GM12892 (cell line): ENCODE data around the gene LAMA2.

Experiments used
- DNase-seq: peaks from one replicate; pipeline ENCODE4 v3.0.0; 2011; ENCODE audit not compliant: insufficient read length
- FAIRE-seq: peaks from 2 replicates; lab custom pipeline; 2011; peaks lifted over from hg19 to GRCh38; lab: Jason Lieb, UNC
- POLR2A ChIP-seq: IDR thresholded peaks from 2 replicates; pipeline ENCODE4 v1.6.1; 2011; ENCODE audit warnings: low read depth, low read length, control low read depth
- POLR2AphosphoS5 ChIP-seq: IDR thresholded peaks from 2 replicates; pipeline ENCODE4 v1.6.1; 2011; ENCODE audit warnings: low read depth, low read length, control low read depth
- TAF1 ChIP-seq: IDR thresholded peaks from 2 replicates; pipeline ENCODE4 v1.6.1; 2011; ENCODE audit warnings: low read depth, mild to moderate bottlenecking, control low read depth, low read length, borderline replicate concordance

Gene LAMA2

DNA sequence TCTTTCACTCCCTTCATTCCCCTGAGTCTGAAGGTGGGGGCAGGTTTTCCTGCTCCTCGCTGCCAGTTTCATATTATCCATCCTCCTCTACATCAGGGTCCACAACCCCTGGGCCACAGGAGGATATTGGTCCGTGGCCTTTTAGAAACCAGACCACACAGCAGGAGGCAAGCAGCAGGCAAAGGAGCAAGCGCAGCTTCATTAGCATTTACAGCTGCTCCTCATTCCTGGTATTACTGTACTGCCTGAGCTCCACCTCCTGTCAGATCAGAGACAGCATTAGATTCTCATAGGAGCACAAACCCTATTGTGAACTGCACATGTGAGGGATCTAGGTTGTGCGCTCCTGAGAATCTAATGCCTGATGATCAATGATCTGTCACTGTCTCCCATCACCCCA lies 446.7 kb downstream of the LAMA2 start:
- FAIRE-seq = no peak
- TF ChIP-seq POLR2A (no peak), TAF1 (no peak), POLR2AphosphoS5 (no peak)
- no peak for DNase-seq

DNA sequence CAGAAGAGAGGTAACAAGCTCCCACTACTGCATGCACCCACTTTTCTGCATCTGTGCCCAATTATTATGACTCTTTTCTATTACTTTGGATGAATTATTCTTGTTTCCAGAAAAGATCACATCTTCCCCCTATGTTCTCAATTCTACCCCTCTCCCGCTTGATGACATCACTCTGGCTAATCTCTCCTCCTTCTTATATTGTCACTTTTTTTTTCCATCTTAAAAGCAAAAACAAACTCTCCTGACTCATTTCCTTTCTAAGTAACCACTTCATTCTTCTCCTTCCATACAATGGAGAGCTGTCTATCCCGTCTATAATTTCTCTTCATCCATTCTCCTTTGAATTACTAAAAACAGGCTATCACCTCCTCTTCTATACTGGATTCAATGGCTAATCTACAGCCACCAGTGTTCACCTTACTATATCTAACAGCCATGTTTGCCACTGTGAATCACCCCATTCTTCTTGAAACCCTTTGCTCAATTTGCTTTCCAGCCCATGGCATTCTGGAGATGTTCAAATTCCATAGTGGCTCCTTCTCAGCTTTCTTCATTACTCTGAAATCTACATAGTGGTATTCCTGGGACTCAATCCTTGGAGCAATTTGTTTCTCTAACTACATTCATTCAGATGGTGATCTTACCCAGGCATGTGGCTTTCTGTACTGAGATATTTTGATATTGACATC lies 448.7 kb downstream of the LAMA2 start:
- no peak for TF ChIP-seq POLR2A
- TF ChIP-seq POLR2AphosphoS5 = no peak
- TF ChIP-seq TAF1 = no peak
- FAIRE-seq (no peak), DNase-seq (no peak)

DNA sequence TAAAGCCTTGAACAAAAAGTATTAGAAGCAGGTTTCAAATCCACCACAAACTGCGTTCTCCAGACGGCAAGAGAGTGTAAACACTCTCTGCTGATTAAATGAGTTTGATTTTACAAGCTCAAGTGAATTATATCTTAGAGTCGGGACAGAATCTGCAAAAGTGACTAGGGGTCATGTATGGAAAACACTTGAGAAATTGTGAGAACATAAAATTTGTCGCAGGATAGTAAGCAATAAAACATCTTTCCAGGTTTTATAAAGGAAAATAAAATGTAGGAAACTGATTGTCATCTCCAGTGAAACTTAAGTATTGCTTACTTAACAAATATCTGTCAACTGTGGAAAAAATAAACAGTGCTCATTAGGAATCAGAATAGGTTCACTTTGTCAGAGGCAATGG lies 452.9 kb downstream of the LAMA2 start:
- TF ChIP-seq POLR2AphosphoS5 = no peak
- TF ChIP-seq POLR2A = no peak
- no peak for TF ChIP-seq TAF1
- no peak for DNase-seq

DNA sequence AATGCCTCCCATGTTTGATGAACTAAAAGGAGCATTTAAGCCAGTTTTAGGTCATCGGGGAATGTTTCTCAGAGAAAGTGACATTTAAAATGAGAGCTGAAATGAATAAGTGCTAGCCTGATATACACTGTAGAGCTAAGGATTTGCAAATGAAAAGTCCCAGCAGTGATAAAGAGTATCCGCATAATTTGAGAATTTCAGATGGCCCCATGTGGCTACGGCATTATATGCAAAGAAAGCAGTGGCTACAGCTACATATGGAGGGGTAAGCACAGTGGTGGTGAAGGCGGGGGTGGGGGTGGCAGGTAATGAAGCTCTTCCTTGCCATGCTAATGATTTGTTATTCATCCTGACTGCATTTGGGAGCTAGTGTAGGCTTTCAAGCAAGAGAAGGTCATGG lies 455.7 kb downstream of the LAMA2 start:
- no peak for DNase-seq
- TF ChIP-seq TAF1 (no peak), POLR2AphosphoS5 (no peak), POLR2A (no peak)
- FAIRE-seq = no peak

More for the DNA sequence above, 452.9 kb downstream of the LAMA2 start:
- no peak for FAIRE-seq

DNA sequence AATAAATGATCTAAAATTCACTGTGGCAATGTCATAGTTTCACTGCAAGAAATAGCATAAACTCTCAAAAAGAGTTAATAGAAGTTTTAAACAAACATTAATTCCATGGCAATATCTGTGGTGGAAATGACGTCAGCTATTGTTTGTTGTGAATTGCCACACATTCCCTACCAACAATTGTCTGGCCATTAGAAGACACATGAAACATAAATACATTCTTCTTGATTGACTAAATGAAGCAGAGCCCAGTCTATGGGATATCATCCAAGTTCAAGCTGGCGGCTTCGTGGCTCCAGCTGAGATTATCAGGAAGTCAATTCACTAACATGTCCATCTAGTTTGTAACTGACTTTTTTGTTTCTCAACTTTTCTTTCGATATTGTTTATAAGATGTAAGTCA lies 458.0 kb downstream of the LAMA2 start:
- TF ChIP-seq POLR2AphosphoS5 = no peak
- TF ChIP-seq POLR2A = no peak
- no peak for TF ChIP-seq TAF1
- FAIRE-seq (no peak), DNase-seq (no peak)

DNA sequence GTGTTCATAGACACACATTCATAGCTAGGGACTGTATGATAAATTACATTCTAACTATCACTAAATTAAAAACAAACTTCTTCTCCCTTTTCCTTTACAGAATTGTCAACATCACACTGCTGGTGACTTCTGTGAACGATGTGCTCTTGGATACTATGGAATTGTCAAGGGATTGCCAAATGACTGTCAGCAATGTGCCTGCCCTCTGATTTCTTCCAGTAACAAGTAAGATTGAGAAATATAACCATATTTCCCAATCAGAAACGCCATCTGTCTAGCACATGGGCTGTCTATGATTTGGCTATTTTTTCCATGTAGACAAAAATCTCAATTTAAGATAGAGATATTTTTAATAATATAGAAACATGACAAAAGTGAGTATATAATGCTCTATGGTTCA lies 459.3 kb downstream of the LAMA2 start:
- DNase-seq (no peak), FAIRE-seq (no peak)
- TF ChIP-seq POLR2AphosphoS5 = no peak
- no peak for TF ChIP-seq POLR2A

DNA sequence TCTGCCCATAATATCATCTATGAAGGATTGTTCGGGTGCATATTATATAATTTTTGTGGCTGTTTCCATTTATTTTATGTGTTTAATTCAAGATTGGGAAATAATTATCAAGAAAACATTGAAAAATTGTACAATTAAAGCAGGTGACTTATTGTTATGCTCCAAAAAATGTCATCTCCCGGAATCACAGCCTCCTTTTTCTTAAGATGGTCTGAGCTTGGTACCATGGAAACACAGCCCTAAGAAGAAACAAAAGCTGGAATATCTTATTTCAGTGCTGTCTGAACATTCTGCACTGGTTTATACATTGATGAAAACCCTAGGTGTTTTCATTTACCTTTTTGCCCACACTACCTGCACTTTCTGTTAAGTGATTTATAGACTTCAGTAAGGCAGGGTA lies 459.9 kb downstream of the LAMA2 start:
- DNase-seq (no peak), FAIRE-seq (no peak)
- TF ChIP-seq POLR2A (no peak), TAF1 (no peak), POLR2AphosphoS5 (no peak)

DNA sequence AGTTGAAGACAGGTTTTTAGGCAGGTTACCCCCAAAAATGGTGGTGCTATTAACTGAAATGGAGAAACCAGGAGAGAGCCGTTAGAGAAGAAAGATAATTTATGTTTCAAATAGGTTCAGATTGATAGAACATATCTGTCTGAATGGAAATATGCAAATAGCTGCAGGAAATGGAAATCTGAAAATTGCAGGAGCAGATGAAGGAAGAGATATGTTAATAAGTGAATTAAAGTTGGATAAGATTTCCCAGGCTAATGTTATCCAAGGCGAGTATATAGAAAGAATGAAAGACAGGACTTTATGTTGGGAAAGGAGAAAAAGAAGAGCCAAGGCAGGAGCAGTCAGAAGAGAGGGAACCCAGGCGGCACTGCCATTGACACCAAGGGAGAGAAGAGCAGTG lies 461.4 kb downstream of the LAMA2 start:
- DNase-seq (no peak), FAIRE-seq (no peak)
- TF ChIP-seq POLR2A = no peak
- no peak for TF ChIP-seq POLR2AphosphoS5
- TF ChIP-seq TAF1 = no peak

DNA sequence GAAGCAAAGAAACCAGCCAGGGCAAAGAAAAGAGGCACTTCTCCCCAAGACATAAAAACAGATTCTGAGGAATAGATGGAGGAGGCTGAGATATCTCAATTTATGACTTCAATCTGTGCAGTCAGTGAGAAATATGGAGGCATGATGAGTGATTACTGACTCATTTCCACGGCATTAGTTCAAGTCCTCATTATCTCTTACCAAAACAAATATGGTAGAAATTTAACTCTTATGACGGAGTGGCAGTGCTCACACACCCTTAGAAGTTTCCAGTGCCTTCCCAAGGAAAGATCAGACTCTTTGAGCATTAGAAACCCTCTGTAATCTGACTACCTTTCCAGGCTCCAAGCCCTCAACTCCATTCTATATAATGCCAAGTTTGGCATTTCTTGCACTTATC lies 463.0 kb downstream of the LAMA2 start:
- FAIRE-seq (no peak), DNase-seq (no peak)
- no peak for TF ChIP-seq POLR2AphosphoS5

DNA sequence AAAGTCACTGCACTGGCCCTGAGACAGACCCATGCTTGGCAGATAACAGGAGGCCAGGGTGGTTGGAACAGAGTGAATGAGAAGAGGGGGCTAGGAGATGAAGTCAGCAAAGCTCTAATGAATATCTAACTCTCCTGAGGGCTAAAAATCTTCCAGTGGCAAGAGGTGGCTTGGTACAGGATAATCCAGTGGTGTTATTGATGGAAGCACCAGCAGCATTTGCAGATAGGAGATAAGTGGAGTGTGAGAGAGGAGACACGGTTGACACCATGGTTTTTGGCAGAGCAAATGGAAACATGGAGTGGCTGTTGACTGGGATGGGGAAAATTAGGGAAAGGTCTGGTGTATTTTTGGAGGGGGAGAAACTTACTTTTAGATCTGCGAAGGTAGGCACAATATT lies 464.0 kb downstream of the LAMA2 start:
- DNase-seq = no peak
- TF ChIP-seq POLR2A (no peak), POLR2AphosphoS5 (no peak), TAF1 (no peak)
- no peak for FAIRE-seq

DNA sequence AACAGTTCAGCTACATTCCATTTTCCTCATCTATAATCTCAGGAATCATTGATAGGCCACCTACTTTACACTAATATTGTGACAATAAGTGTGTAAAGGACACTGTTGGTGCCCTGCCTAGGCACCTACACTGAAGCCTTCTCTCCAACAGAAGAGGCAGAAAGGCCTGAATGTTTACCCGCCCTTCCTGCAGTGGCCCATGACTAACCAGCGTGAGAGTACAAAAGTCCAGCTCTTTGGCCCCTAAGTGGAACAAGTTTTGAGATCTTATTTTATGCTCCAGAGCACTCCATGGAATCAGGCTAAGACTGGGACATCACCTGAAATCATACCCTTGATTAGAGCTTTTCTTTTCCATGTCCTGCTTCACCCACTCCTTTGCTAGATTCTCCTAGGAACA lies 467.3 kb downstream of the LAMA2 start:
- no peak for FAIRE-seq
- no peak for TF ChIP-seq POLR2AphosphoS5
- TF ChIP-seq POLR2A = no peak
- TF ChIP-seq TAF1 = no peak
- no peak for DNase-seq

DNA sequence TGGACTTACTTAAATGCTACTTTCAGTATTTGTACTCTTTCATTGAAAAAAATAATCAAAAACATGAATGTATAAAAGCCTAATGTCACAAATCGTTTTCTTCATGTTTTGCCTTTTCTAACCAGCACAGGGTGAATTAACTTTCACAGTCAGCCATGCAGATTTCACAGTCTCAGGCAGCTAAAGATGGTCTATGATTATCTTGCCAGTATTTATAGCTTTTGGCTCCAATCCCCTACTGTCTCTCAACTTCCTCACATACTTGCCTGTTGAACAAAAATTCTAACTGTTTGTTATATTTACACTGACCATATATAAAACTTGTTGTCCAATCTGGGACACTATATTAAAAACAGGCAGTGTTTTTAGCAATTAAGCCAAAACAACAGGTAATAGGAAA lies 468.9 kb downstream of the LAMA2 start:
- TF ChIP-seq POLR2AphosphoS5 (no peak), TAF1 (no peak), POLR2A (no peak)
- no peak for FAIRE-seq
- no peak for DNase-seq
